Upper lobe of left lung (tissue), 4 donors: ENCODE measurements around the gene SPANXA2.
"Not testable (repeated sequence)": the region's sequence is repeated elsewhere in the genome, so short reads cannot be mapped to it uniquely, and the experiment has no call there.

ENCODE experiments used
- EP300 ChIP-seq, 4 donors: sonication (generic); formaldehyde crosslinking; IDR thresholded peaks; one replicate each; pipeline ENCODE4 v1.5.1; 2017; ENCODE audit warnings: antibody characterized with exemption in 4 of 4, control low read depth in 2 of 4
- POLR2A ChIP-seq, 4 donors: fragments of 450-650 bp; IDR thresholded peaks; one replicate each; pipeline ENCODE4 v1.5.1; 2016 to 2017; ENCODE audit warnings: antibody characterized with exemption in 4 of 4, mild to moderate bottlenecking in 2 of 4
- POLR2AphosphoS5 ChIP-seq, 2 donors: sonication (generic); formaldehyde crosslinking; IDR thresholded peaks; one replicate each; pipeline ENCODE4 v1.5.1; 2017; ENCODE audit warnings: antibody characterized with exemption in 2 of 2
- TF ChIP-seq, protein P1 (sequence below), 6 experiments: fragments of 450-650 bp in 4 of 6; fragments of 200-600 bp in 2 of 6; sonication (generic) in 2 of 6; IDR thresholded peaks; one replicate each; pipeline ENCODE4 v1.5.1; 2016 to 2019; ENCODE audit warnings: antibody characterized with exemption in 6 of 6

DNA sequence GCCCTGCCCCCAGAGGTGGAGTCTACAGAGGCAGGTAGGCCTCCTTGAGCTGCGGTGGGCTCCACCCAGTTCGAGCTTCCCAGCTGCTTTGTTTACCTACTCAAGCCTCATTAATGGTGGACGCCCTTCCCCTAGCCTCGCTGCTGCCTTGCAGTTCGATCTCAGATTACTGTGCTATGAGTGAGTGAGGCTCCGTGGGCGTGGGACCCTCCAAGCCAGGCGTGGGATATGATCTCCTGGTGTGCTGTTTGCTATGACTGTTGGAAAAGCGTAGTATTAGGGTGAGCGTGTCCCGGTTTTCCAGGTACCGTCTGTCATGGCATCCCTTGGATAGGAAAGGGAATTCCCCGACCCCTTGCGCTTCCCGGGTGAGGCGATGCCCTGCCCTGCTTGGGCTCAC, 47.0 kb upstream of the SPANXA2 start:
- TF ChIP-seq POLR2A, POLR2AphosphoS5, EP300 (IDR thresholded peaks at IDR 0.05): not testable (repeated sequence)
- TF ChIP-seq, protein P1, sequence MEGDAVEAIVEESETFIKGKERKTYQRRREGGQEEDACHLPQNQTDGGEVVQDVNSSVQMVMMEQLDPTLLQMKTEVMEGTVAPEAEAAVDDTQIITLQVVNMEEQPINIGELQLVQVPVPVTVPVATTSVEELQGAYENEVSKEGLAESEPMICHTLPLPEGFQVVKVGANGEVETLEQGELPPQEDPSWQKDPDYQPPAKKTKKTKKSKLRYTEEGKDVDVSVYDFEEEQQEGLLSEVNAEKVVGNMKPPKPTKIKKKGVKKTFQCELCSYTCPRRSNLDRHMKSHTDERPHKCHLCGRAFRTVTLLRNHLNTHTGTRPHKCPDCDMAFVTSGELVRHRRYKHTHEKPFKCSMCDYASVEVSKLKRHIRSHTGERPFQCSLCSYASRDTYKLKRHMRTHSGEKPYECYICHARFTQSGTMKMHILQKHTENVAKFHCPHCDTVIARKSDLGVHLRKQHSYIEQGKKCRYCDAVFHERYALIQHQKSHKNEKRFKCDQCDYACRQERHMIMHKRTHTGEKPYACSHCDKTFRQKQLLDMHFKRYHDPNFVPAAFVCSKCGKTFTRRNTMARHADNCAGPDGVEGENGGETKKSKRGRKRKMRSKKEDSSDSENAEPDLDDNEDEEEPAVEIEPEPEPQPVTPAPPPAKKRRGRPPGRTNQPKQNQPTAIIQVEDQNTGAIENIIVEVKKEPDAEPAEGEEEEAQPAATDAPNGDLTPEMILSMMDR (IDR thresholded peaks at IDR 0.05) = not testable (repeated sequence)
